Mesenchymal stem cell (in vitro differentiated cells and primary cell): ENCODE data around the gene PAQR4.

ENCODE experiments used
- DNase-seq: peaks from one replicate; pipeline ENCODE4 v3.0.0-alpha.2; 2013
- H2AFZ ChIP-seq: one replicate; pipeline ENCODE4 v1.6.1; 2013; ENCODE audit warnings: low read depth, mild to moderate bottlenecking, control low read depth, inconsistent platforms, low read length, moderate library complexity
- H2AK5ac ChIP-seq: 2 replicates; pipeline ENCODE4 v1.6.1; 2013; ENCODE audit warnings: low read length, moderate library complexity, mild to moderate bottlenecking, inconsistent platforms; ENCODE audit not compliant: severe bottlenecking
- H2BK120ac ChIP-seq: one replicate; pipeline ENCODE4 v1.6.1; 2013; ENCODE audit warnings: low read depth, mild to moderate bottlenecking, inconsistent platforms, low read length, moderate library complexity
- H2BK12ac ChIP-seq, 2 experiments: one replicate each; pipeline ENCODE4 v1.6.1; 2013; ENCODE audit warnings: inconsistent platforms in 2 of 2, low read length in 2 of 2, mild to moderate bottlenecking in 2 of 2, moderate library complexity in 2 of 2, control low read depth in 1 of 2
- H2BK15ac ChIP-seq: one replicate; pipeline ENCODE4 v1.6.1; 2013; ENCODE audit warnings: mild to moderate bottlenecking, low read depth, inconsistent platforms; ENCODE audit not compliant: poor library complexity, severe bottlenecking
- H2BK5ac ChIP-seq: 2 replicates; pipeline ENCODE4 v1.6.1; 2013; ENCODE audit warnings: low read depth, mild to moderate bottlenecking, low read length, control low read depth, inconsistent platforms; ENCODE audit not compliant: poor library complexity, severe bottlenecking
- H3K14ac ChIP-seq, 2 experiments: one replicate each; pipeline ENCODE4 v1.6.1; 2013; ENCODE audit warnings: inconsistent platforms in 2 of 2, low read length in 2 of 2, control low read depth in 1 of 2, mild to moderate bottlenecking in 1 of 2, moderate library complexity in 1 of 2
- H3K18ac ChIP-seq, 2 experiments: one replicate each; pipeline ENCODE4 v1.6.1; 2013; ENCODE audit warnings: inconsistent platforms in 2 of 2, low read length in 2 of 2, control low read depth in 1 of 2, low read depth in 1 of 2, mild to moderate bottlenecking in 1 of 2
- H3K23ac ChIP-seq, 2 experiments: one replicate each; pipeline ENCODE4 v1.6.1; 2013; ENCODE audit warnings: inconsistent platforms in 2 of 2, low read length in 2 of 2, mild to moderate bottlenecking in 2 of 2, moderate library complexity in 2 of 2, control low read depth in 1 of 2
- H3K27ac ChIP-seq: 2 replicates; pipeline ENCODE4 v1.5.1; 2013; ENCODE audit warnings: mild to moderate bottlenecking, moderate library complexity, low read length, control low read depth, inconsistent platforms; ENCODE audit not compliant: poor library complexity, severe bottlenecking
- H3K27me3 ChIP-seq, 2 experiments: 2 replicates each; pipeline versions ENCODE4 v1.6.1 to v1.7.0; 2013; ENCODE audit warnings: low read length in 2 of 2, mild to moderate bottlenecking in 2 of 2, moderate library complexity in 2 of 2, control low read depth in 1 of 2, inconsistent platforms in 1 of 2; ENCODE audit not compliant: control insufficient read depth in 1 of 2, insufficient read depth in 1 of 2
- H3K36me3 ChIP-seq, 2 experiments: 2 replicates each; pipeline versions ENCODE4 v1.6.1 to v1.7.0; 2013; ENCODE audit warnings: low read length in 2 of 2, control low read depth in 1 of 2, inconsistent platforms in 1 of 2, low read depth in 1 of 2, mild to moderate bottlenecking in 1 of 2; ENCODE audit not compliant: insufficient read depth in 2 of 2, control insufficient read depth in 1 of 2
- H3K4ac ChIP-seq, 2 experiments: one replicate each; pipeline ENCODE4 v1.6.1; 2013; ENCODE audit warnings: inconsistent platforms in 2 of 2, low read length in 2 of 2, mild to moderate bottlenecking in 2 of 2, moderate library complexity in 2 of 2, control low read depth in 1 of 2, low read depth in 1 of 2
- H3K4me1 ChIP-seq: 2 replicates; pipeline ENCODE4 v1.6.1; 2013; ENCODE audit warnings: low read depth, low read length, control low read depth; ENCODE audit not compliant: control insufficient read depth, insufficient read depth
- H3K4me2 ChIP-seq: 2 replicates; pipeline ENCODE4 v1.6.1; 2013; ENCODE audit warnings: low read length, mild to moderate bottlenecking, inconsistent platforms; ENCODE audit not compliant: poor library complexity, severe bottlenecking
- H3K4me3 ChIP-seq, 2 experiments: 2 replicates each; pipeline versions ENCODE4 v1.5.1 to v1.7.0; 2013; ENCODE audit warnings: low read length in 2 of 2, mild to moderate bottlenecking in 2 of 2, control low read depth in 1 of 2, low read depth in 1 of 2; ENCODE audit not compliant: insufficient read depth in 1 of 2
- H3K79me1 ChIP-seq: replicated peaks from 2 replicates; pipeline ENCODE4 v1.6.1; 2013; ENCODE audit warnings: mild to moderate bottlenecking, control low read depth, low read length, inconsistent platforms; ENCODE audit not compliant: poor library complexity, severe bottlenecking
- H3K9ac ChIP-seq: 2 replicates; pipeline ENCODE4 v1.7.0; 2013; ENCODE audit warnings: mild to moderate bottlenecking, low read length, moderate library complexity
- H3K9me3 ChIP-seq: 2 replicates; pipeline ENCODE4 v1.7.0; 2013; ENCODE audit warnings: mild to moderate bottlenecking, low read length; ENCODE audit not compliant: control insufficient read depth
- H4K8ac ChIP-seq: one replicate; pipeline ENCODE4 v1.6.1; 2013; ENCODE audit warnings: inconsistent platforms, mild to moderate bottlenecking, low read length, moderate library complexity
- H4K91ac ChIP-seq: one replicate; pipeline ENCODE4 v1.6.1; 2013; ENCODE audit warnings: mild to moderate bottlenecking, low read length, inconsistent platforms
- WGBS: methylation state at CpG from one replicate; pipeline ENCODE4 v1.1.7; 2013; ENCODE audit warnings: mixed read lengths; 5-methylcytosine and 5-hydroxymethylcytosine counted together

Gene PAQR4

GRCh38 chr16:3013491-3013951, 44.4 kb downstream of the PAQR4 start:
- no peak overlapping the region for H2BK15ac ChIP-seq
- H2AK5ac ChIP-seq = no peak overlapping the region
- no peak overlapping the region for H3K4me3 ChIP-seq
- peaks cover 64 to 79% of the 10 kb centered on the region in 2 experiments for H3K27me3 ChIP-seq
- no peak overlapping the region for H2AFZ ChIP-seq
- no peak overlapping the region for H4K8ac ChIP-seq
- H4K91ac ChIP-seq = no peak overlapping the region
- no peak overlapping the region for H2BK5ac ChIP-seq
- H3K9me3 ChIP-seq = no peaks in the 10 kb centered on the region
- no peak overlapping the region for H3K9ac ChIP-seq
- H3K4ac ChIP-seq = no peak overlapping the region
- H3K27ac ChIP-seq = no peak overlapping the region
- no peak for DNase-seq
- no peak overlapping the region for H2BK120ac ChIP-seq
- H3K14ac ChIP-seq = no peak overlapping the region
- H3K79me1 ChIP-seq = no peaks in the 10 kb centered on the region
- peaks cover 36% of the 10 kb centered on the region for H3K4me1 ChIP-seq
- H3K18ac ChIP-seq = no peak overlapping the region
- H3K4me2 ChIP-seq = no peak overlapping the region
- no peaks in the 10 kb centered on the region for H3K36me3 ChIP-seq
- WGBS = 47% methylated on average over 27 of the region's 27 CpGs
- no peak overlapping the region for H2BK12ac ChIP-seq
- H3K23ac ChIP-seq = no peak overlapping the region

- DNase-seq = no peak
- WGBS = 66% methylated on average over 11 of the region's 12 CpGs
- Histone ChIP-seq H3K4me3 (no peak overlapping the region), H2BK12ac (no peak overlapping the region), H2AK5ac (no peak overlapping the region), H3K4me2 (no peak overlapping the region), H3K18ac (no peak overlapping the region), H3K4me1 (peaks cover 38% of the 10 kb centered on the region), H2BK15ac (no peak overlapping the region), H2BK5ac (no peak overlapping the region), H3K9me3 (no peaks in the 10 kb centered on the region), H2AFZ (no peak overlapping the region), H3K14ac (no peak overlapping the region), H3K9ac (no peak overlapping the region), H3K4ac (no peak overlapping the region), H2BK120ac (no peak overlapping the region), H3K27me3 (peaks cover 58 to 75% of the 10 kb centered on the region in 2 experiments), H4K91ac (no peak overlapping the region), H4K8ac (no peak overlapping the region), H3K36me3 (no peaks in the 10 kb centered on the region), H3K79me1 (no peaks in the 10 kb centered on the region), H3K27ac (no peak overlapping the region), H3K23ac (no peak overlapping the region)
Observed at GRCh38 chr16:3013998-3014690, 45.0 kb downstream of the PAQR4 start.

- Histone ChIP-seq H3K23ac (no peak overlapping the region), H3K4me3 (no peak overlapping the region), H3K4me2 (no peak overlapping the region), H2AFZ (no peak overlapping the region), H3K4me1 (peaks cover 36% of the 10 kb centered on the region), H2BK12ac (no peak overlapping the region), H3K9me3 (no peaks in the 10 kb centered on the region), H2AK5ac (no peak overlapping the region), H2BK120ac (no peak overlapping the region), H4K91ac (no peak overlapping the region), H3K14ac (no peak overlapping the region), H2BK5ac (no peak overlapping the region), H3K36me3 (no peaks in the 10 kb centered on the region), H3K18ac (no peak overlapping the region), H3K27me3 (peaks cover 50 to 67% of the 10 kb centered on the region in 2 experiments), H4K8ac (no peak overlapping the region), H2BK15ac (no peak overlapping the region), H3K4ac (no peak overlapping the region), H3K9ac (no peak overlapping the region), H3K27ac (no peak overlapping the region), H3K79me1 (peaks cover 2% of the 10 kb centered on the region)
- 97% methylated on average over 6 of the region's 6 CpGs for WGBS
- no peak for DNase-seq
Observed at GRCh38 chr16:3014971-3015370, 45.8 kb downstream of the PAQR4 start.

- H3K14ac ChIP-seq = no peak overlapping the region
- H3K18ac ChIP-seq = no peak overlapping the region
- H3K4me2 ChIP-seq = no peak overlapping the region
- 89% methylated on average over 13 of the region's 13 CpGs for WGBS
- H2BK12ac ChIP-seq = no peak overlapping the region
- H3K27ac ChIP-seq = no peak overlapping the region
- no peak overlapping the region for H3K23ac ChIP-seq
- no peak overlapping the region for H4K8ac ChIP-seq
- no peak overlapping the region for H3K4ac ChIP-seq
- H3K36me3 ChIP-seq = peaks cover 0 to under 1% of the 10 kb centered on the region in 2 experiments
- no peak overlapping the region for H2BK15ac ChIP-seq
- H3K9me3 ChIP-seq = no peaks in the 10 kb centered on the region
- no peak for DNase-seq
- no peak overlapping the region for H3K9ac ChIP-seq
- no peak overlapping the region for H2AK5ac ChIP-seq
- no peak overlapping the region for H2BK120ac ChIP-seq
- no peak overlapping the region for H3K4me3 ChIP-seq
- peaks cover 2% of the 10 kb centered on the region for H3K79me1 ChIP-seq
- H2BK5ac ChIP-seq = no peak overlapping the region
- no peak overlapping the region for H4K91ac ChIP-seq
- H2AFZ ChIP-seq = no peak overlapping the region
- peaks cover 39 to 59% of the 10 kb centered on the region in 2 experiments for H3K27me3 ChIP-seq
- H3K4me1 ChIP-seq = peaks cover 31% of the 10 kb centered on the region
Observed at GRCh38 chr16:3015865-3016521, 46.8 kb downstream of the PAQR4 start.
